HG02981 (cell line): ENCODE results near the gene FSCN2.

Source experiments
- ATAC-seq: cut with Tn5 transposase; IDR thresholded peaks from one replicate; pipeline ENCODE4 v1.9.1; 2021; ENCODE audit warnings: mild to moderate bottlenecking, moderate library complexity; ENCODE audit not compliant: unreplicated experiment

The FSCN2 gene

GRCh38 chr17:81527591-81528383 is at the start of gene FSCN2:
TSS of gene FSCN2 (plus strand) at chr17:81528377. CDS start at chr17:81528532, 155 bp downstream.
- no peak for ATAC-seq

GRCh38 chr17:81479175-81480071 is 48.8 kb upstream of the FSCN2 start:
- ATAC-seq, result no peak

- no peak for ATAC-seq
Measured at GRCh38 chr17:81480140-81481072, 47.8 kb upstream of the FSCN2 start.

- ATAC-seq, result no peak
Measured at GRCh38 chr17:81481073-81481799, 46.9 kb upstream of the FSCN2 start.

- ATAC-seq, result no peak
Measured at GRCh38 chr17:81481815-81482505, 46.2 kb upstream of the FSCN2 start.

GRCh38 chr17:81482673-81483072 is 45.5 kb upstream of the FSCN2 start:
- no peak for ATAC-seq

GRCh38 chr17:81483085-81483861 is 44.9 kb upstream of the FSCN2 start:
- ATAC-seq, result no peak

- no peak for ATAC-seq
Measured at GRCh38 chr17:81483862-81484194, 44.3 kb upstream of the FSCN2 start.

GRCh38 chr17:81484195-81484979 is 43.8 kb upstream of the FSCN2 start:
- peak; percentile 64 for ATAC-seq

GRCh38 chr17:81486199-81486810 is 41.9 kb upstream of the FSCN2 start:
- no peak for ATAC-seq

GRCh38 chr17:81487089-81487486 is 41.1 kb upstream of the FSCN2 start:
- no peak for ATAC-seq

GRCh38 chr17:81487487-81488275 is 40.5 kb upstream of the FSCN2 start:
- ATAC-seq, result no peak

- ATAC-seq, result no peak
Measured at GRCh38 chr17:81488276-81488860, 39.8 kb upstream of the FSCN2 start.

- ATAC-seq, result no peak
Measured at GRCh38 chr17:81489012-81489997, 38.9 kb upstream of the FSCN2 start.
